Measurements from ENCODE around the gene IFT122.
"Not testable (repeated sequence)": the region's sequence is repeated elsewhere in the genome, so short reads cannot be mapped to it uniquely, and the experiment has no call there.

GRCh38 chr3:129489258-129489657, 49.2 kb downstream of the IFT122 start:
- TF ChIP-seq POLR2A (IDR thresholded peaks at IDR 0.05; ENCODE audit: low read depth, low read length); CTCF (conservative IDR thresholded peaks at IDR 0.05; ENCODE audit: low read depth, low read length); MAZ (IDR thresholded peaks at IDR 0.05; ENCODE audit: borderline replicate concordance, low read depth, low read length); CEBPB (IDR thresholded peaks at IDR 0.05; ENCODE audit: low read depth, low read length); BHLHE40 (IDR thresholded peaks at IDR 0.05; ENCODE audit: low read depth, low read length); RCOR1 (IDR thresholded peaks at IDR 0.05; ENCODE audit: insufficient replicate concordance, low read length); CHD1 (IDR thresholded peaks at IDR 0.05; ENCODE audit: low read depth, low read length); SMC3 (IDR thresholded peaks at IDR 0.05; ENCODE audit: low read depth, low read length); MXI1 (IDR thresholded peaks at IDR 0.05; ENCODE audit: borderline replicate concordance, low read depth, low read length): not testable (repeated sequence)

Measured in IMR-90 (cell line).